ENCODE measurements around the gene ZNF460.
"Not testable (repeated sequence)": the region's sequence is repeated elsewhere in the genome, so short reads cannot be mapped to it uniquely, and the experiment has no call there.

ZNF460 gene

DNA sequence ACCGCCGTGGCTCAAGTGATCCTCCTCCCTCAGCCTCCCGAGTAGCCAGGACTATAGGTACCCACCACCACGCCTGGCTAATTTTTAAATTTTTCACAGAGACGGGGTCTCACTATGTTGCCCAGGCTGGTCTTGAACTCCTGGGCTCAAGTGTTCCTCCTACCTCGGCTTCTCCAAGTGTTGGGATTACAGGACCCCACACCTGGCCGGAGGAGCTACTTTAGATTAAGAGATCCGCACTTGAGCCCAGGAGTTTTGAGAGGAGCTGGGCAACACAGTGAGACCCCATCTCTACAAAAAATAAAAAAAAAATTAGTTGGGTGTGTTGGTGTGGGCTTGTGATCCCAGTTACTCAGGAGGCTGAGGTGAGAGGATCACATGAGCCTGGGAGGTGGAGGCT, 9.0 kb upstream of the ZNF460 start:
- no peak for TF ChIP-seq CTCF (IDR thresholded peaks at IDR 0.05; ENCODE audit: unreplicated experiment in 3 of 3)
- Mint-ChIP-seq H3K4me3 (no peak overlapping the region), H3K4me1 (no peaks in the 10 kb centered on the region), H3K36me3 (ENCODE audit: low read depth) (peaks cover 17% of the 10 kb centered on the region), H3K27ac (no peak overlapping the region), H3K9me3 (no peaks in the 10 kb centered on the region), H3K27me3 (ENCODE audit: low read depth) (no peaks in the 10 kb centered on the region)

GRCh38 chr19:57273014-57273413, 7.3 kb upstream of the ZNF460 start:
- no peak for TF ChIP-seq CTCF (IDR thresholded peaks at IDR 0.05; ENCODE audit: unreplicated experiment in 3 of 3)
- Mint-ChIP-seq H3K36me3 (ENCODE audit: low read depth) (peaks cover 17% of the 10 kb centered on the region), H3K27ac (no peak overlapping the region)

DNA sequence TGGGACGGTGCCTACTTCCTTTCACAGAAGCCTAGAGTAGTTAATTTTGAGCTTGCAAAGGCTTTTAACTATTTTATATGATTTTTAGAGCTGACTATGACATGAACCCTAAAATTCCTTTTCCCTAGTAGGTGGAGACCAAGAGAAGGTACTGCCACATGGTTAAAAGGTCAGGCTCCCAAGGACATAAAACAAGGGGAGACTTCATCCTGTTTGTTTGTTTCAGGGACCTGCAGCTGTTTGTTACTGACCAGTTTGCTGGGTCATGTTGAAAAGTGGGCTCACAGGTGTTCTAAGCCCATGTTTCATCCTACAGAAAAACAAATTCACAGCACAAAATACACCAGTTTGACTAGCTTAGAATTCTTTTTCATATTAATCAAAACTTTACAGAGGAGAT, 3.9 kb upstream of the ZNF460 start:
- peaks cover 5% of the 10 kb centered on the region for H3K4me1 Mint-ChIP-seq
- H3K9me3 Mint-ChIP-seq: no peaks in the 10 kb centered on the region
- no peak overlapping the region for H3K4me3 Mint-ChIP-seq
- H3K27ac Mint-ChIP-seq: no peak overlapping the region
- H3K36me3 Mint-ChIP-seq (ENCODE audit: low read depth): peaks cover 14% of the 10 kb centered on the region
- TF ChIP-seq CTCF (IDR thresholded peaks at IDR 0.05; ENCODE audit: unreplicated experiment in 3 of 3): no peak
- H3K27me3 Mint-ChIP-seq (ENCODE audit: low read depth): no peaks in the 10 kb centered on the region

More at GRCh38 chr19:57273014-57273413, 7.3 kb upstream of the ZNF460 start:
- no peaks in the 10 kb centered on the region for H3K4me1 Mint-ChIP-seq
- H3K9me3 Mint-ChIP-seq: no peaks in the 10 kb centered on the region
- H3K4me3 Mint-ChIP-seq: no peak overlapping the region
- H3K27me3 Mint-ChIP-seq (ENCODE audit: low read depth): no peaks in the 10 kb centered on the region

DNA sequence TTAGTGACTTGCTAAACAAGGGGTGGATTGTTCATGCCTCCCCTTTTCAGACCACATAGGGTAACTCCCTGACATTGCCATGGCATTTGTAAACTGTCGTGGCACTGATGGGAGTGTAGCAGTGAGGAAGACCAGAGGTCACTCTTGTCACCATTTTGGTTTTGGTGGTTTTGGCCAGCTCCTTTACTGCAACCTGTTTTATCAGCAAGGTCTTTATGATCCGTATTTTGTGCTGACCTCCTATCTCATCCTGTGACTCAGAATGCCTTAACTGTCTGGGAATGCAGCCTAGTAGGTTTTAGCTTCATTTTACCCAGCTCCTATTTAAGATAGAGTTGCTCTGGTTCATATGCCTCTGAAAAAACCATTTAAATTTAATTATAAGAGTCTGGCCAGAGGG, 1.8 kb upstream of the ZNF460 start:
- Mint-ChIP-seq H3K4me1 (peaks cover 17% of the 10 kb centered on the region), H3K36me3 (ENCODE audit: low read depth) (peaks cover 12% of the 10 kb centered on the region)

DNA sequence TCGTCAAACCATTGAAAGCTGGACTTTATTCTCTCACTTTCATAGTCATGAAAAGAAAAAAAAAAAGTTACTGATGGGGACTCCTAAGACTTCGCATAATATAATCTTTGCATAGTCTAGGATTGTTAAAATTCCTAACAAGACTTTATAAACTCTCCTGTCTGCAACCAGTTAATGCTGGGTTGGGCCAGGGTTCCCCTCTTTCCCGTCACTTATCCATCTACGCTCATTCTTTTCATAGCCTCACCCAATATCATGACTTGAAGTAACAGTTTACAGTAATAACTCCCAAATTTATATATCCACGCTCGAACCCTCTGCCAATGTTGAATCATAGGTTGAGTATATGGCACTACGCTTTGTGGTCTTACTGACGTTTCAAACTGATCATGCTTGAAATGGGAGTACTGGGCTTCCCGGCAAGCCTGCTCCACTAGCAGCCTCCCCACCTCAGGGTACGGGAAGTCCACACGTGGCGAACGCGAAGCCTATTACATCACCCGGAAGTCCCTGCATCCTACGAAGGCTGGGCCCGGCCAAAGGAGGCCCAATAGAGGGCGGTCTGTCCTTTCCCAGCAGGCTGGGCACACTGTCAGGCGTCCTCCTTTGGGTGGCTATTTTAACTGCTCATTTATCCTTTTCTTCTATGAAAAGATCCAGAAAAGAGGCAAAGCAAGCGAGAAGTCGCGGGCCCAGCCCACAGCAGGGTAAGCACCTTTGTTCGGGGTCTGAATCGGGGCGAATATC, 694 bp upstream of the ZNF460 start:
- Mint-ChIP-seq H3K4me1 (peaks cover 17% of the 10 kb centered on the region), H3K27ac (no peak overlapping the region), H3K9me3 (no peaks in the 10 kb centered on the region), H3K4me3 (no peak overlapping the region), H3K27me3 (ENCODE audit: low read depth) (no peaks in the 10 kb centered on the region), H3K36me3 (ENCODE audit: low read depth) (peaks cover 17% of the 10 kb centered on the region)
- TF ChIP-seq CTCF (IDR thresholded peaks at IDR 0.05; ENCODE audit: unreplicated experiment in 3 of 3): peak in 1 of 3 experiments; percentile 47

More for the DNA sequence above, 1.8 kb upstream of the ZNF460 start:
- not testable (repeated sequence) for H3K27ac Mint-ChIP-seq; H3K9me3 Mint-ChIP-seq; H3K27me3 Mint-ChIP-seq (ENCODE audit: low read depth)
- H3K4me3 Mint-ChIP-seq: peak overlapping the region in 1 of 3 experiments; percentile 25

DNA sequence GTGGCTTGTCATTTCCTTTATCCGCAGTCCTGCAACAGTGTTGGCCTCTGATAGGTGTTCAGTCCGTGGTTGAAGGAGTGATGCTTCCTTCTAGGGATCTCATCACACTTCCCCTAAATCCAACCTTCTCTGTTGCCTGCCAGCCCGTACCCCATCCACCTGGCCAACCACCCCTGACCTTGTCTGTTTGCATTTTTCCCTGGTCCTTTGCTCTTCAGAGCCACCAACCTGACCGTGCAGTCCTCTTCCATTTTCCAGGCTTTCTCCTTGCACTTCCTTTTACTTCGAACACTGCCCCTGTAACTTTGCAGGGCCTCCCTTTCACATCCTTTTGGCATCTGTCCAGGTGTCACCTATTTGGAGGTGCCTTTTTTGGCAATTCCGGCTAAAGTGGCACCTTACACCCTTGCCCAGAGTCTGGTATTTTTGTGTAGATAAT, 696 bp downstream of the ZNF460 start:
- no peak overlapping the region for H3K27ac Mint-ChIP-seq
- peaks cover 17% of the 10 kb centered on the region for H3K4me1 Mint-ChIP-seq
- no peak overlapping the region for H3K4me3 Mint-ChIP-seq
- no peaks in the 10 kb centered on the region for H3K27me3 Mint-ChIP-seq (ENCODE audit: low read depth)
- H3K9me3 Mint-ChIP-seq: no peaks in the 10 kb centered on the region
- TF ChIP-seq CTCF (IDR thresholded peaks at IDR 0.05; ENCODE audit: unreplicated experiment in 3 of 3): no peak
- peaks cover 28% of the 10 kb centered on the region for H3K36me3 Mint-ChIP-seq (ENCODE audit: low read depth)

Data from nephron (organoid).